ENCODE data around the gene CPVL. TPM values are rescaled to one million over a fixed set of nuclear protein-coding genes. Genes with fewer than 3 reads are reported as not detected.

CPVL gene
- total RNA-seq, 1 donor from 2014 or later: 56.6 TPM

DNA sequence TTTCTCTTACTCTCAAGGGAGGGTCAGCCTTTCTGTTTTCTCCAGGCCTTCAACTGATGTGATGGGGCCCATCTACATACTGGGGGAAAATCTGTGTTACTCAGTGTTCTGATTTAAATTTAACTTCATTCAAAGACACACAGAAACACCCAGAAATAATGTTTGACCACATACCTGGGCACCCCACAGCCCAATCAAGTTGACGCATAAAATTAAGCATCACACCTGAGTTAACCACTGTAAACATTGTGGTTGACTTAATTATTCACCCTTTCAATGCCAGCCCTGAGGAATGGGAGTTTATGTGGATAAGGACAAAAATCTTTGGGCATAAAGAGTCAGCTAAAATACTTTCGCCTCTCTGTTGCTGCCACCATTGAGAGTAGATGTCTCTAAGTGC is 38.3 kb upstream of the CPVL start:
- TF ChIP-seq, protein P1, sequence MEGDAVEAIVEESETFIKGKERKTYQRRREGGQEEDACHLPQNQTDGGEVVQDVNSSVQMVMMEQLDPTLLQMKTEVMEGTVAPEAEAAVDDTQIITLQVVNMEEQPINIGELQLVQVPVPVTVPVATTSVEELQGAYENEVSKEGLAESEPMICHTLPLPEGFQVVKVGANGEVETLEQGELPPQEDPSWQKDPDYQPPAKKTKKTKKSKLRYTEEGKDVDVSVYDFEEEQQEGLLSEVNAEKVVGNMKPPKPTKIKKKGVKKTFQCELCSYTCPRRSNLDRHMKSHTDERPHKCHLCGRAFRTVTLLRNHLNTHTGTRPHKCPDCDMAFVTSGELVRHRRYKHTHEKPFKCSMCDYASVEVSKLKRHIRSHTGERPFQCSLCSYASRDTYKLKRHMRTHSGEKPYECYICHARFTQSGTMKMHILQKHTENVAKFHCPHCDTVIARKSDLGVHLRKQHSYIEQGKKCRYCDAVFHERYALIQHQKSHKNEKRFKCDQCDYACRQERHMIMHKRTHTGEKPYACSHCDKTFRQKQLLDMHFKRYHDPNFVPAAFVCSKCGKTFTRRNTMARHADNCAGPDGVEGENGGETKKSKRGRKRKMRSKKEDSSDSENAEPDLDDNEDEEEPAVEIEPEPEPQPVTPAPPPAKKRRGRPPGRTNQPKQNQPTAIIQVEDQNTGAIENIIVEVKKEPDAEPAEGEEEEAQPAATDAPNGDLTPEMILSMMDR (IDR thresholded peaks at IDR 0.05): no peak
- no peak for TF ChIP-seq EZH2 (IDR thresholded peaks at IDR 0.05)
- no peak for TF ChIP-seq EZH2phosphoT487 (IDR thresholded peaks at IDR 0.05)
- H3F3A ChIP-seq (ENCODE audit: low read depth): peaks cover 7% of the 10 kb centered on the region
- no peaks in the 10 kb centered on the region for H3K36me3 Mint-ChIP-seq
- no peaks in the 10 kb centered on the region for H3K36me3 ChIP-seq
- H3K4me3 Mint-ChIP-seq: no peak overlapping the region
- no peak overlapping the region for H3K27ac ChIP-seq
- H3K4me2 ChIP-seq: no peak overlapping the region
- no peaks in the 10 kb centered on the region for H3K79me2 ChIP-seq (ENCODE audit: low read depth)
- no peak overlapping the region for H3K27ac Mint-ChIP-seq
- no peaks in the 10 kb centered on the region for H3K27me3 Mint-ChIP-seq (ENCODE audit: insufficient read depth, low read depth)
- H3K27me3 ChIP-seq: peaks cover 6% of the 10 kb centered on the region
- no peak overlapping the region for H2AFZ ChIP-seq (replicated peaks)
- H4K20me1 ChIP-seq (ENCODE audit: low read depth): no peaks in the 10 kb centered on the region
- H3K9me3 Mint-ChIP-seq: no peaks in the 10 kb centered on the region
- H3K9ac ChIP-seq: no peak overlapping the region
- no peak for DNase-seq (ENCODE audit: low spot score)
- peaks cover 10% of the 10 kb centered on the region for H3K4me1 ChIP-seq
- H3K4me1 Mint-ChIP-seq: peaks cover 5% of the 10 kb centered on the region
- H3K4me3 ChIP-seq: no peak overlapping the region
- H3K9me3 ChIP-seq (ENCODE audit: low read depth): no peaks in the 10 kb centered on the region

DNA sequence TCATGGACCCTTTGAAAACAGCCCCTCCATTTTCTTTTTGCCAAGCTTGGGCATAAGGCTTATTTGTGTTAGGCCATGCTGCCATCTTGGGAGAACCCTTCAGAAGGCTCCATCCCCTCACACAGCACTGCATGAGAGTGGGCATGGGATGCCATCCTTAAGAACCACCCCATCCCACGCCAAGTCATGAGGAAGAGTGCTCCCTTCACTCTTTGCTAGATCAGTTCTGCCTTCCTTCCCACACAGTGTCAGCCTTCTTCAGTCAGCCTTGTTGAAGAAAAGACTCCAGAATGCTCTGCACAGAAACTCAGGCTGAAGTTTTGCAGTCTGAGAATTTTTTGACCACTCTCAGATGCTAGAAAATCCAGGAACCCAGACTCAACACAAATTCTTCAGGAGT is 32.8 kb upstream of the CPVL start:
- Mint-ChIP-seq H3K27me3 (ENCODE audit: insufficient read depth, low read depth) (peaks cover 2% of the 10 kb centered on the region), H3K36me3 (no peaks in the 10 kb centered on the region), H3K4me1 (peaks cover 4% of the 10 kb centered on the region), H3K4me3 (no peak overlapping the region), H3K9me3 (no peaks in the 10 kb centered on the region), H3K27ac (no peak overlapping the region)
- Histone ChIP-seq H3F3A (ENCODE audit: low read depth) (no peaks in the 10 kb centered on the region), H3K4me3 (no peak overlapping the region), H3K27me3 (no peaks in the 10 kb centered on the region), H4K20me1 (ENCODE audit: low read depth) (no peaks in the 10 kb centered on the region), H3K36me3 (no peaks in the 10 kb centered on the region), H3K4me1 (peaks cover 6% of the 10 kb centered on the region), H3K9me3 (ENCODE audit: low read depth) (no peaks in the 10 kb centered on the region), H2AFZ (replicated peaks) (no peak overlapping the region), H3K27ac (no peak overlapping the region), H3K79me2 (ENCODE audit: low read depth) (no peaks in the 10 kb centered on the region), H3K4me2 (no peak overlapping the region), H3K9ac (no peak overlapping the region)
- no peak for DNase-seq (ENCODE audit: low spot score)
- TF ChIP-seq, protein P1 (IDR thresholded peaks at IDR 0.05): no peak
- TF ChIP-seq EZH2phosphoT487 (IDR thresholded peaks at IDR 0.05) (no peak), EZH2 (IDR thresholded peaks at IDR 0.05) (no peak)

DNA sequence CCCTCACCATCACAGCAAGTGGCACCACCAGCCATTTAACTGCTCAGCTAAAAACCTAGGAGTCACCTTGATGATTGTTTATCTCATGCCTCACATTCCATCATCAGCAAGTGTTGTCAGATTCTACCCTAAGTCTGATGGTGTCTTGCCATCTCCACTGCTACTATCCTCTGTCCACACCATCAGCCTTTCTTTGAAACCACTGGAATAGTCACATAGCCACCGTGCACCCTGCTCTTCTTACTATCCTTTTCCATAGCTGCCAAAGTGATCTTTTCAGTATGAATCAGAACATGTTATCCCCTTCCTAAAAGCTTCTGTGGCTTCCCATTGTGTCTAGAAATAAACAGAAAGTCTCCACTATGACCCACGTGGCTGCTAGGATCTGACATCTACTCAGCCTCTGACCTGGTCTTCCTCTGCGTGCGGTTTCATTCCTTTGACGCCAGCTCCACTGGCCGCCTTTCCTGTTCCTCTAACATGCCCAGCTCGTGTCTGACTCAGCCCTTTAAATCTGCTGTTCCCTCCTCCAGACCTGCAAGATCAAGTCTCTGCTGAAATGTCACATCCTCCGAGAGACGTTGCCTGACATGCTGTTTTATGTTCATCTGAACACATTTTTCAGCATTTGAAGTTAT is 31.7 kb upstream of the CPVL start:
- Histone ChIP-seq H3K27ac (no peak overlapping the region), H3F3A (ENCODE audit: low read depth) (no peaks in the 10 kb centered on the region), H3K4me3 (no peak overlapping the region), H3K36me3 (no peaks in the 10 kb centered on the region), H3K4me2 (no peak overlapping the region), H3K4me1 (peaks cover 6% of the 10 kb centered on the region), H3K27me3 (no peaks in the 10 kb centered on the region), H3K9me3 (ENCODE audit: low read depth) (no peaks in the 10 kb centered on the region), H3K9ac (no peak overlapping the region), H3K79me2 (ENCODE audit: low read depth) (no peaks in the 10 kb centered on the region), H4K20me1 (ENCODE audit: low read depth) (no peaks in the 10 kb centered on the region), H2AFZ (replicated peaks) (no peak overlapping the region)
- Mint-ChIP-seq H3K4me3 (no peak overlapping the region), H3K4me1 (peaks cover 7% of the 10 kb centered on the region), H3K27ac (no peak overlapping the region), H3K27me3 (ENCODE audit: insufficient read depth, low read depth) (peaks cover 3% of the 10 kb centered on the region), H3K9me3 (no peaks in the 10 kb centered on the region), H3K36me3 (no peaks in the 10 kb centered on the region)
- TF ChIP-seq EZH2 (IDR thresholded peaks at IDR 0.05) (no peak), EZH2phosphoT487 (IDR thresholded peaks at IDR 0.05) (no peak)
- TF ChIP-seq, protein P1 (IDR thresholded peaks at IDR 0.05): no peak
- DNase-seq (ENCODE audit: low spot score): no peak

Data from neural progenitor cell (in vitro differentiated cells).